Measurements from ENCODE around the gene TIMELESS. TPM values are rescaled to one million over a fixed set of nuclear protein-coding genes. Genes with fewer than 3 reads are reported as not detected.
"Not testable (repeated sequence)": the region's sequence is repeated elsewhere in the genome, so short reads cannot be mapped to it uniquely, and the experiment has no call there.

The TIMELESS gene, protein sequence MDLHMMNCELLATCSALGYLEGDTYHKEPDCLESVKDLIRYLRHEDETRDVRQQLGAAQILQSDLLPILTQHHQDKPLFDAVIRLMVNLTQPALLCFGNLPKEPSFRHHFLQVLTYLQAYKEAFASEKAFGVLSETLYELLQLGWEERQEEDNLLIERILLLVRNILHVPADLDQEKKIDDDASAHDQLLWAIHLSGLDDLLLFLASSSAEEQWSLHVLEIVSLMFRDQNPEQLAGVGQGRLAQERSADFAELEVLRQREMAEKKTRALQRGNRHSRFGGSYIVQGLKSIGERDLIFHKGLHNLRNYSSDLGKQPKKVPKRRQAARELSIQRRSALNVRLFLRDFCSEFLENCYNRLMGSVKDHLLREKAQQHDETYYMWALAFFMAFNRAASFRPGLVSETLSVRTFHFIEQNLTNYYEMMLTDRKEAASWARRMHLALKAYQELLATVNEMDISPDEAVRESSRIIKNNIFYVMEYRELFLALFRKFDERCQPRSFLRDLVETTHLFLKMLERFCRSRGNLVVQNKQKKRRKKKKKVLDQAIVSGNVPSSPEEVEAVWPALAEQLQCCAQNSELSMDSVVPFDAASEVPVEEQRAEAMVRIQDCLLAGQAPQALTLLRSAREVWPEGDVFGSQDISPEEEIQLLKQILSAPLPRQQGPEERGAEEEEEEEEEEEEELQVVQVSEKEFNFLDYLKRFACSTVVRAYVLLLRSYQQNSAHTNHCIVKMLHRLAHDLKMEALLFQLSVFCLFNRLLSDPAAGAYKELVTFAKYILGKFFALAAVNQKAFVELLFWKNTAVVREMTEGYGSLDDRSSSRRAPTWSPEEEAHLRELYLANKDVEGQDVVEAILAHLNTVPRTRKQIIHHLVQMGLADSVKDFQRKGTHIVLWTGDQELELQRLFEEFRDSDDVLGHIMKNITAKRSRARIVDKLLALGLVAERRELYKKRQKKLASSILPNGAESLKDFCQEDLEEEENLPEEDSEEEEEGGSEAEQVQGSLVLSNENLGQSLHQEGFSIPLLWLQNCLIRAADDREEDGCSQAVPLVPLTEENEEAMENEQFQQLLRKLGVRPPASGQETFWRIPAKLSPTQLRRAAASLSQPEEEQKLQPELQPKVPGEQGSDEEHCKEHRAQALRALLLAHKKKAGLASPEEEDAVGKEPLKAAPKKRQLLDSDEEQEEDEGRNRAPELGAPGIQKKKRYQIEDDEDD
- 15.8 TPM for total RNA-seq
- 8.4 TPM for polyA plus RNA-seq
- long read RNA-seq, donor 1: 0 reads
- long read RNA-seq, donor 2: 0 reads
- long read RNA-seq, donor 3, full-length matches to known transcripts: 3 of 18 reads
- long read RNA-seq, donor 3, partial matches to known transcripts: 15 of 18 reads
- long read RNA-seq, donor 3, other reads (novel, unspliced or antisense): 0 of 18 reads
- long read RNA-seq, donor 4: 0 reads
- long read RNA-seq, donor 5, full-length matches to known transcripts: 2 of 10 reads
- long read RNA-seq, donor 5, partial matches to known transcripts: 8 of 10 reads
- long read RNA-seq, donor 5, other reads (novel, unspliced or antisense): 0 of 10 reads
- long read RNA-seq, donor 6, full-length matches to known transcripts: 5 of 5 reads
- long read RNA-seq, donor 6, partial matches to known transcripts: 0 of 5 reads
- long read RNA-seq, donor 6, other reads (novel, unspliced or antisense): 0 of 5 reads
- long read RNA-seq, donor 7, full-length matches to known transcripts: 5 of 5 reads
- long read RNA-seq, donor 7, partial matches to known transcripts: 0 of 5 reads
- long read RNA-seq, donor 7, other reads (novel, unspliced or antisense): 0 of 5 reads
- long read RNA-seq, donor 8, full-length matches to known transcripts: 1 of 1 reads
- long read RNA-seq, donor 8, partial matches to known transcripts: 0 of 1 reads
- long read RNA-seq, donor 8, other reads (novel, unspliced or antisense): 0 of 1 reads
- long read RNA-seq, donor 9, full-length matches to known transcripts: 2 of 2 reads
- long read RNA-seq, donor 9, partial matches to known transcripts: 0 of 2 reads
- long read RNA-seq, donor 9, other reads (novel, unspliced or antisense): 0 of 2 reads
- long read RNA-seq, donor 10, full-length matches to known transcripts: 1 of 1 reads
- long read RNA-seq, donor 10, partial matches to known transcripts: 0 of 1 reads
- long read RNA-seq, donor 10, other reads (novel, unspliced or antisense): 0 of 1 reads

DNA sequence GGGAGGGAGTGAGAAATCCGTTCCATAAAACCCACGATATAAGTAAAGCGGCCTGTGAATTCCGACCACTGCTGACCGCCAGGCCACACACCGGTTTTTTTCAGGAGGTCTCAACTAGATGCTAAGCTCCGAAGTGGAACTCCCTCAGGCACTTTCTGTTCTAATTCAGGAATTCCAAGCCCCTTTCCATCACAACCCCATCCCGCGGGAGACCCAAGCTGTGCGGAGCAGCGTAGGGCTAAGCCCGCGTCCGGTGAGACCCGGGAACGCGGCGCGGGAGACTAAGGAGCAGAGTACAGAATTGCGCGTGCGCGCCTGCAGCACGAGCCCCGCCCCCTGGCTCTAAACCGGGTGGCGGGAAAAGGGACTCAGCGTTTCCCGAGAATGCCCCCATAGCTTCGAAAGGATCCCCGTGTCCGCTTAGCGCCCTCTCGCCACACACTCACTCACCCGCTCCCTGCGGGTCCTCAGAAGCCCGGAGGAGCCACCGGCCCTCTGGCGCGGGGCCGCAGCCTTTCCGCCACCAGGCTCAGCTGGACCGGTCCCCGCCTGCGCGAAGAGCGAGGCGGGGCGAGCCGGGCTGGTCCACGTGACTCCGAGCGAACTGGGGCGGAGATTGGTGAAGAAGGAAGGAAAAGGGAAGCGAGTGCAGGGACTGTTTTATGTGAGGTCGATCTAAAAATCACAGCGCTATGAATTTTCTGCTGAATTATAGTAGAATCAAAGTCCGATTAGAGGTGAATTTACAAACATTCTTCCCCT is at the start of gene TIMELESS:
TSS of gene TIMELESS (minus strand) at position 567 of the 762 bp plus-strand sequence. CDS start 15,256 bp downstream, outside the sequence.
- H3K36me3 ChIP-seq (ENCODE audit: control insufficient read depth in 2 of 2, insufficient read depth in 2 of 2, low read length in 1 of 2): peaks cover 0 to 2% of the 10 kb centered on the region in 2 donors
- H3K9me3 ChIP-seq (ENCODE audit: control insufficient read depth in 2 of 2, insufficient read depth in 1 of 2, low read length in 1 of 2): no peaks in the 10 kb centered on the region
- no peaks in the 10 kb centered on the region for H3K27me3 ChIP-seq (ENCODE audit: control insufficient read depth in 2 of 2, insufficient read depth in 1 of 2, low read length in 1 of 2)
- peak; percentile 66 to 93 (median 83) for DNase-seq (ENCODE audit: low read depth in 6 of 9, low spot score in 9 of 9)
- H3K4me1 ChIP-seq (ENCODE audit: control insufficient read depth in 2 of 2, insufficient read depth in 2 of 2, low read length in 2 of 2): peaks cover 3 to 12% of the 10 kb centered on the region in 2 donors
- H3K4me3 ChIP-seq (ENCODE audit: low read length in 2 of 2): peak within 1 kb of the TSS; percentile 85 to 86
- peak within 1 kb of the TSS; percentile 67 to 81 for H3K27ac ChIP-seq (ENCODE audit: low read depth in 1 of 2, low read length in 1 of 2)
- under 1% methylated on average over 58 of the region's 58 CpGs for WGBS

DNA sequence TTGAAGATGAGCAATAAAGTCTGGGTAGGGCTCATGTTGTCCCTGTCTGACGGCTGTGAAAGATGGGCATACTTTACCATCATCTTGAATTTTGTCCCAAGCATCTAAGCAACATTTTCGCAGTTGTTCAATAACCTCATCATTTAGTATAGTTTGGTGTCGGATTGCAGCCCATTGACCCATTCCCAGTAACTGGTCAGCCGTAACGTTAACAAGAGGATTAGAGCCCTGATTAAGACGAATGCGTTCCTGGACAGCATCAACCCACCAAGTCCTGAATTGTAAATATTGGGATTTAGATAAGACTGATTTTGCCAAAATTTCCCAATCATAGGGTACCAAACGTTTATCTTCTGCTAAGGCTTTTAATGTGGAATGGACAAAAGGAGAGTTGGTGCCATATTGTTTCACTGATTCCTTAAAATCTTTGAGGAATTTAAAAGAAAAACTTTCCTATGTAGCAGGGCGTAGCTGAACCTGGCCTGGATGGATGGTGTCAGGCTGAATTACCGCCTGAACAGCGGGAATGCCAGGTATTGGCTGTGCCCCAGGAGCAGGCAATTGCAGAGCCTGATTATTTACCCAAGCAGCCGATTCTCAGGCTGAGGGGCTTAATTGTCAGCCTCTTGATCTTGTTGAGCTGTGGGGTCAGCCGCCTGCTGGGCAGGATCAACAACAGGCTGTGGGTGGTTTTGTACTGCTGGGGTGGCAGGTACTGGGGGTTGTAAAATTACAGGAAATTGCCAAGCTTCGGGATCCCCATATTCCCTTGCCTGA is 49.1 kb upstream of the TIMELESS start:
- DNase-seq (ENCODE audit: low read depth in 6 of 9, low spot score in 9 of 9); H3K4me1 ChIP-seq (ENCODE audit: control insufficient read depth in 2 of 2, insufficient read depth in 2 of 2, low read length in 2 of 2); H3K27ac ChIP-seq (ENCODE audit: low read depth in 1 of 2, low read length in 1 of 2); H3K4me3 ChIP-seq (ENCODE audit: low read length in 2 of 2); H3K36me3 ChIP-seq (ENCODE audit: control insufficient read depth in 2 of 2, insufficient read depth in 2 of 2, low read length in 1 of 2): not testable (repeated sequence)
- H3K9me3 ChIP-seq (ENCODE audit: control insufficient read depth in 2 of 2, insufficient read depth in 1 of 2, low read length in 1 of 2): peaks cover 1 to 16% of the 10 kb centered on the region in 2 donors
- H3K27me3 ChIP-seq (ENCODE audit: control insufficient read depth in 2 of 2, insufficient read depth in 1 of 2, low read length in 1 of 2): peaks cover 0 to 27% of the 10 kb centered on the region in 2 donors
- WGBS: 85% methylated on average over 14 of the region's 14 CpGs

DNA sequence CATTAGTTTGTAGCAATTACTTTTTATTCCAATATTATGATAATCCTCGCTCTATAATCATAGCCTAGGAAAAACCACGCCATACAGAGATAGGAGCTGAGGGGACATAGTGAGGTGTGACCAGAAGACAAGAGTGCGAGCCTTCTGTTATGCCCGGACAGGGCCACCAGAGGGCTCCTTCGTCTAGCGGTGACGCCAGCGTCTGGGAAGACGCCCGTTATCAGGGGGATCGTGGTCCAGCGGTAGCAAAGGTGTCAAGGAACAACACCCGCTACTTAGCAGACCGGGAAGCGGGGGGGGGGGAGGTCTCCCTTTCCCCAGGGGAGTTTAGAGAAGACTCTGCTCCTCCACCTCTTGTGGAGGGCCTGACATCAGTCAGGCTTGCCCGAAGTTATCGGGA is 47.5 kb upstream of the TIMELESS start:
- not testable (repeated sequence) for H3K4me1 ChIP-seq (ENCODE audit: control insufficient read depth in 2 of 2, insufficient read depth in 2 of 2, low read length in 2 of 2); H3K36me3 ChIP-seq (ENCODE audit: control insufficient read depth in 2 of 2, insufficient read depth in 2 of 2, low read length in 1 of 2); H3K4me3 ChIP-seq (ENCODE audit: low read length in 2 of 2); H3K27ac ChIP-seq (ENCODE audit: low read depth in 1 of 2, low read length in 1 of 2); DNase-seq (ENCODE audit: low read depth in 6 of 9, low spot score in 9 of 9)
- H3K9me3 ChIP-seq (ENCODE audit: control insufficient read depth in 2 of 2, insufficient read depth in 1 of 2, low read length in 1 of 2): peaks cover 1 to 16% of the 10 kb centered on the region in 2 donors
- WGBS: 20% methylated on average over 16 of the region's 17 CpGs
- peaks cover 0 to 28% of the 10 kb centered on the region in 2 donors for H3K27me3 ChIP-seq (ENCODE audit: control insufficient read depth in 2 of 2, insufficient read depth in 1 of 2, low read length in 1 of 2)

DNA sequence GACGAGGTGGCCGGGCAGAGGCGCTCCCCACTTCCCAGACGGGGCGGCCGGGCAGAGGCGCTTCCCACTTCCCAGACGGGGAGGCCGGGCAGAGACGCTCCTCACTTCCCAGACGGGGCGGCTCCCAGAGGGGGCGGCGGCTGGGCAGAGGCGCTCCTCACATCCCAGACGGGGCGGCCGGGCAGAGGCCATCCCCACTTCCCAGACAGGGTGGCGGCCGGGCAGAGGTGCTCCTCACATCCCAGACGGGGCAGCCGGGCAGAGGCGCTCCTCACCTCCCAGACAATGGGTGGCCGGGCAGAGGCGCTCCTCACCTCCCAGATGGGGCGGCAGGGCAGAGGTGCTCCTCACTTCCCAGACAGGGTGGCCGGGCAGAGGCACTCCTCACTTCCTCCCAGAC is 45.3 kb upstream of the TIMELESS start:
- not testable (repeated sequence) for DNase-seq (ENCODE audit: low read depth in 6 of 9, low spot score in 9 of 9); H3K27ac ChIP-seq (ENCODE audit: low read depth in 1 of 2, low read length in 1 of 2); H3K4me3 ChIP-seq (ENCODE audit: low read length in 2 of 2); H3K4me1 ChIP-seq (ENCODE audit: control insufficient read depth in 2 of 2, insufficient read depth in 2 of 2, low read length in 2 of 2); H3K36me3 ChIP-seq (ENCODE audit: control insufficient read depth in 2 of 2, insufficient read depth in 2 of 2, low read length in 1 of 2)
- Histone ChIP-seq H3K9me3 (ENCODE audit: control insufficient read depth in 2 of 2, insufficient read depth in 1 of 2, low read length in 1 of 2) (peaks cover 1 to 16% of the 10 kb centered on the region in 2 donors), H3K27me3 (ENCODE audit: control insufficient read depth in 2 of 2, insufficient read depth in 1 of 2, low read length in 1 of 2) (peaks cover under 1 to 37% of the 10 kb centered on the region in 2 donors)
- WGBS: 98% methylated on average over 27 of the region's 27 CpGs

DNA sequence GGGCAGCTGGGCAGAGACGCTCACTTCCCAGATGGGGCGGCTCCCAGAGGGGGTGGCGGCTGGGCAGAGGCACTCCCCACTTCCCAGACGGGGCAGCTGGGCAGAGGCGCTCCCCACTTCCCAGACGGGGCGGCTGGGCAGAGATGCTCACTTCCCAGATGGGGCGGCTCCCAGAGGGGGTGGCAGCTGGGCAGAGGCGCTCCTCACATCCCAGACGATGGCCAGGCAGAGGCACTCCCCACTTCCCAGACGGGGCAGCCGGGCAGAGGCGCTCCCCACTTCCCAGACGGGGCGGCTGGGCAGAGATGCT is 44.8 kb upstream of the TIMELESS start:
- Histone ChIP-seq H3K9me3 (ENCODE audit: control insufficient read depth in 2 of 2, insufficient read depth in 1 of 2, low read length in 1 of 2) (peaks cover 1 to 16% of the 10 kb centered on the region in 2 donors), H3K27me3 (ENCODE audit: control insufficient read depth in 2 of 2, insufficient read depth in 1 of 2, low read length in 1 of 2) (peaks cover 5 to 38% of the 10 kb centered on the region in 2 donors)
- H3K4me1 ChIP-seq (ENCODE audit: control insufficient read depth in 2 of 2, insufficient read depth in 2 of 2, low read length in 2 of 2); H3K36me3 ChIP-seq (ENCODE audit: control insufficient read depth in 2 of 2, insufficient read depth in 2 of 2, low read length in 1 of 2); DNase-seq (ENCODE audit: low read depth in 6 of 9, low spot score in 9 of 9); H3K27ac ChIP-seq (ENCODE audit: low read depth in 1 of 2, low read length in 1 of 2); H3K4me3 ChIP-seq (ENCODE audit: low read length in 2 of 2): not testable (repeated sequence)
- 99% methylated on average over 15 of the region's 15 CpGs for WGBS

DNA sequence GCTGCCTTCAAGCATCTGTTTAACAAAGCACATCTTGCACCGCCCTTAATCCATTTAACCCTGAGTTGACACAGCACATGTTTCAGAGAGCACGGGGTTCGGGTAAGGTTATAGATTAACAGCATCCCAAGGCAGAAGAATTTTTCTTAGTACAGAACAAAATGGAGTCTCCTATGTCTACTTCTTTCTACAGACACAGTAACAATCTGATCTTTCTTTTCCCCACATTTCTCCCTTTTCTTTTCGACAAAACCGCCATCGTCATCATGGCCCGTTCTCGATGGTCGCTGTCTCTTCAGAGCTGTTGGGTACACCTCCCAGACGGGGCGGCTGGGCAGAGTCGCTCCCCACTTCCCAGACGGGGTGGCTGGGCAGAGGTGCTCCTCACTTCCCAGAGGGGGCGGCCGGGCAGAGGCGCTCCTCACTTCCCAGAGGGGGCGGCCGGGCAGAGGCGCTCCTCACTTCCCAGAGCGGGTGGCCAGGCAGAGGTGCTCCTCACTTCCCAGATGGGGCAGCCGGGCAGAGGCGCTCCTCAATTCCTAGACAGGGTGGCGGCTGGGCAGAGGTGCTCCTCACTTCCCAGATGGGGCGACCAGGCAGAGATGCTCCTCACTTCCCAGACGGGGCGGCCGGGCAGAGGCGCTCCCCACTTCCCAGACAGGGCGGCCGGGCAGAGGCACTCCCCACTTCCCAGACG is 44.3 kb upstream of the TIMELESS start:
- Histone ChIP-seq H3K27me3 (ENCODE audit: control insufficient read depth in 2 of 2, insufficient read depth in 1 of 2, low read length in 1 of 2) (peaks cover 10 to 38% of the 10 kb centered on the region in 2 donors), H3K9me3 (ENCODE audit: control insufficient read depth in 2 of 2, insufficient read depth in 1 of 2, low read length in 1 of 2) (peaks cover 1 to 19% of the 10 kb centered on the region in 2 donors)
- not testable (repeated sequence) for H3K27ac ChIP-seq (ENCODE audit: low read depth in 1 of 2, low read length in 1 of 2); H3K4me1 ChIP-seq (ENCODE audit: control insufficient read depth in 2 of 2, insufficient read depth in 2 of 2, low read length in 2 of 2); H3K4me3 ChIP-seq (ENCODE audit: low read length in 2 of 2); DNase-seq (ENCODE audit: low read depth in 6 of 9, low spot score in 9 of 9); H3K36me3 ChIP-seq (ENCODE audit: control insufficient read depth in 2 of 2, insufficient read depth in 2 of 2, low read length in 1 of 2)
- WGBS: 93% methylated on average over 31 of the region's 31 CpGs
